Measurements from ENCODE around the gene BCL3. TPM values are rescaled to one million over a fixed set of nuclear protein-coding genes. Genes with fewer than 3 reads are reported as not detected.

The BCL3 gene
- total RNA-seq, 1 experiment from 2014 or later, result 7.8 TPM

GRCh38 chr19:44702551-44703176 lies 45.8 kb upstream of the BCL3 start (continued):
- TF ChIP-seq ERG (CRISPR knock-in tag; IDR thresholded peaks at IDR 0.05) (no peak), ZNF671 (CRISPR knock-in tag; IDR thresholded peaks at IDR 0.05) (no peak), E2F5 (CRISPR knock-in tag; IDR thresholded peaks at IDR 0.05) (no peak), MYBL2 (CRISPR knock-in tag; IDR thresholded peaks at IDR 0.05) (no peak), PREB (CRISPR knock-in tag; IDR thresholded peaks at IDR 0.05; ENCODE audit: borderline replicate concordance) (no peak), EMX1 (CRISPR knock-in tag; IDR thresholded peaks at IDR 0.05) (no peak)

GRCh38 chr19:44703336-44704078 lies 45.0 kb upstream of the BCL3 start:
- no peak for DNase-seq (ENCODE audit: low spot score)
- TF ChIP-seq FOXK1 (CRISPR knock-in tag; IDR thresholded peaks at IDR 0.05), result no peak
- TF ChIP-seq FOXJ3 (CRISPR knock-in tag; IDR thresholded peaks at IDR 0.05; ENCODE audit: borderline replicate concordance), result no peak
- Mint-ChIP-seq H3K9me3 (no peaks in the 10 kb centered on the region), H3K36me3 (no peaks in the 10 kb centered on the region), H3K4me3 (no peak overlapping the region), H3K27me3 (ENCODE audit: low read depth) (no peaks in the 10 kb centered on the region; the same call in 1 of the 2 replicates), H3K27ac (no peak overlapping the region), H3K4me1 (no peaks in the 10 kb centered on the region; the same call in 1 of the 2 replicates)
- no peak for ATAC-seq
- CTCF ChIA-PET, result interaction anchor here (1.3 to 2.5 kb wide), 4 partner anchors 14 to 143 kb away, joined by 3 to 9 read pairs (median 7); partner anchors contain the start of gene NECTIN2
- POLR2A ChIA-PET, result interaction anchor here (0.6 kb wide), 1 partner anchor 48 kb away, joined by 6 read pairs; no protein-coding TSS in a partner anchor

- no peak for DNase-seq (ENCODE audit: low spot score)
- no peaks in the 10 kb centered on the region for H3K36me3 Mint-ChIP-seq
- no peaks in the 10 kb centered on the region for H3K9me3 Mint-ChIP-seq
- CTCF ChIA-PET, result interaction anchor here (2.8 kb wide), 1 partner anchor 66 kb away, joined by 10 read pairs; no protein-coding TSS in a partner anchor
- H3K27me3 Mint-ChIP-seq (ENCODE audit: low read depth), result no peaks in the 10 kb centered on the region; the same call in 1 of the 2 replicates
- no peak overlapping the region for H3K27ac Mint-ChIP-seq
- H3K4me3 Mint-ChIP-seq, result no peak overlapping the region
- no peak for ATAC-seq
- H3K4me1 Mint-ChIP-seq, result no peaks in the 10 kb centered on the region; the same call in 1 of the 2 replicates
- POLR2A ChIA-PET, result no interaction called here
- no peak for TF ChIP-seq EMX1 (CRISPR knock-in tag; IDR thresholded peaks at IDR 0.05)
- TF ChIP-seq NR1H2 (CRISPR knock-in tag; IDR thresholded peaks at IDR 0.05), result no peak
- TF ChIP-seq STAT6 (CRISPR knock-in tag; conservative IDR thresholded peaks at IDR 0.05; ENCODE audit: low read depth), result no peak
- no peak for TF ChIP-seq ZNF263 (CRISPR knock-in tag; IDR thresholded peaks at IDR 0.05; ENCODE audit: low read depth)
- no peak for TF ChIP-seq ZNF416 (CRISPR knock-in tag; IDR thresholded peaks at IDR 0.05)
- TF ChIP-seq RELA (CRISPR knock-in tag; IDR thresholded peaks at IDR 0.05; ENCODE audit: borderline replicate concordance), result no peak
- TF ChIP-seq CDX4 (CRISPR knock-in tag; IDR thresholded peaks at IDR 0.05; ENCODE audit: borderline replicate concordance), result no peak
- TF ChIP-seq TEAD4 (CRISPR knock-in tag; IDR thresholded peaks at IDR 0.05), result no peak
- no peak for TF ChIP-seq ZNF281 (CRISPR knock-in tag; IDR thresholded peaks at IDR 0.05)
- TF ChIP-seq ZNF138 (CRISPR knock-in tag; conservative IDR thresholded peaks at IDR 0.05), result no peak
- no peak for TF ChIP-seq MLX (CRISPR knock-in tag; IDR thresholded peaks at IDR 0.05)
Observed at GRCh38 chr19:44704982-44705381, 43.5 kb upstream of the BCL3 start.

Measured in WTC11 (cell line).